Cerebellar nuclear complex (tissue), 1 donor: Measurements from ENCODE around the gene WBP1.
A peak's percentile ranks its signal among the peaks of the same experiment; 100 is the strongest.

ENCODE experiments used
- DNase-seq, 2 experiments: peaks; one replicate each; lab custom pipeline; 2025; lab: John Stamatoyannopoulos, UW

The WBP1 gene

GRCh38 chr2:74502720-74503505, 44.7 kb downstream of the WBP1 start:
- DNase-seq: no peak

DNA sequence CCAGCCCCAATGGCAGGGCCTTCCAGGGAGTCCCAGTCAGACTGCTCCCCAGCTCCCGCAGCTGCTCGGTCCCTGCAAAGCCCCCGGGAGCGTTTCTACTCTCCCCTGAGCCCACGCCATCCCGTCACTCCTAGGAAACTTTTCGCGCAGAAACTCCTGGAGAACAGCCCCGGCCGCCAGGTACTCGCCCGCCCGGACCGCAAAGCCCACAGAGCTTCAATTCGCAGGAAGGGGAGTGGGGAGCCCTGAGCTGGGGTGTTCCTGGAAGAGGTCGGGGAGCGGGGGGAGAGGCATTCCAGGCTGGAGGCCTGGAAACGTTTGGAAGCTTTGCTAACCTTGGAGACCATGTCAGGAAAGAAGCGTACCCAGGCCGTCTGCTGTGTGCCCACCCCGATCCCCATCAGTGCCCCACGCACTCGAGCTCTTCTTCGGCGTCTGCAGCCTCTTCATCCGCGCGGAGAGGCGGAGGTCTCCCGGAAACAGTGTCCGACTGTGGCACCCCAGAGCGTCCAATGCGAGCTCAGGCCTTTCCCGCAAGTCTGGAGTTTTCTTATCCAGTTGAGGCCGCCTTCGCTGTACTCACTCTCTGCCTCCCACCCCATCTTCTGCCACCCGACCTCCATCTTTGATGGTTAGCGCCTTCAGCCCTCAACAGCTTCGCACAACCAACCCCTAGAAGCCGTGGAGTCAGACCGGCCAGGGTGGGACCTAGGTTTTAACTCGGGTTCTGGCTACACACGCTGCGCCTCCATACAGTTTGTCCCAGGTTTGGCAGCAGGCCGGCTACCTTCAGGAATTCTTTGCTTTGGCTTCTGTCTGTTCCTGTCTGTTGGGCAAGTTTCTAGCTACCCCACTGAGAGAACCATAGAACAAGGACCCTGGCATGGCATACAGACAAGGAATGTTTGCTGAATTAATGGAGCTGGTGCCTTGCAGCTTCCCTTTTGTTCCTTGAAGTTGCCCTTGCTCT, 45.6 kb downstream of the WBP1 start:
- DNase-seq: no peak

- DNase-seq: no peak
Measured at GRCh38 chr2:74504591-74504990, 46.4 kb downstream of the WBP1 start.

DNA sequence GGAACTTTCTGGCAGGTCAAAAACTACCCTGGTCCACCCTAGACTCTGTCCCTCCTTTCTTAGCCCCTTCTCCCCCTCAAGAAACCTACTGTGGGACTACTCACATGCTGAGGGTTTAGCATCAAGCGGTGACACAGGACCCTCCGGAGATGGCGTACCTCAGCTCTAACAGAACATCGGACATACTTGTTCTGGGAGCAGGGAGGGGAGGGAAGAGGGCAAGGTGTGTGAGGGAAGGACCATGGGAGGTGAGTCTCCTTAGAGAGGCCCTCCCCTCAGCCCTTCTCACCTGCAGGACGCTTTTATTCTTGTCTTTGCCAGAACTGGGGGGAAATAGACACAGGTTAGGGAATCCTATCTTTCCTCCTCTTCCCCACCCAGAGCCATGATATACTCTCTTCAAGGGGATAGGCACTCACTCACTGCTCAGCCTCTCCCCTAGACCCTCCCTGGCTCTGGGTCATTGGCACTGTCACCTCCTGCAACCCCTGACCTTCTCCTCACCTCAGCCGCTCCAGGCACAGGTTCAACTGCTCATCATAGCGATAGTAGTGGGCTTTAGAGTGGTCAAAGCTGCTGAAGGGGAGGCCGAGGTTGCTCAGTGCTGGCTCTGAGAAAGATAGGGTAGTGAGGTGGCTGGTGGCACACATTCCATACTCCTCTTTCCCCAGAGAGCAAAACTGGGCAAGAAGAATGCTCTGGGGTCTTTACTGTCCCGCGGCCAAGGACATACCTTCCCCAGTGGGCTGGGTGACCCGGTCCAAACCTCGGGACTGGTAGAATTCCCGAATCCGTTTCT, 47.4 kb downstream of the WBP1 start:
- DNase-seq: no peak

DNA sequence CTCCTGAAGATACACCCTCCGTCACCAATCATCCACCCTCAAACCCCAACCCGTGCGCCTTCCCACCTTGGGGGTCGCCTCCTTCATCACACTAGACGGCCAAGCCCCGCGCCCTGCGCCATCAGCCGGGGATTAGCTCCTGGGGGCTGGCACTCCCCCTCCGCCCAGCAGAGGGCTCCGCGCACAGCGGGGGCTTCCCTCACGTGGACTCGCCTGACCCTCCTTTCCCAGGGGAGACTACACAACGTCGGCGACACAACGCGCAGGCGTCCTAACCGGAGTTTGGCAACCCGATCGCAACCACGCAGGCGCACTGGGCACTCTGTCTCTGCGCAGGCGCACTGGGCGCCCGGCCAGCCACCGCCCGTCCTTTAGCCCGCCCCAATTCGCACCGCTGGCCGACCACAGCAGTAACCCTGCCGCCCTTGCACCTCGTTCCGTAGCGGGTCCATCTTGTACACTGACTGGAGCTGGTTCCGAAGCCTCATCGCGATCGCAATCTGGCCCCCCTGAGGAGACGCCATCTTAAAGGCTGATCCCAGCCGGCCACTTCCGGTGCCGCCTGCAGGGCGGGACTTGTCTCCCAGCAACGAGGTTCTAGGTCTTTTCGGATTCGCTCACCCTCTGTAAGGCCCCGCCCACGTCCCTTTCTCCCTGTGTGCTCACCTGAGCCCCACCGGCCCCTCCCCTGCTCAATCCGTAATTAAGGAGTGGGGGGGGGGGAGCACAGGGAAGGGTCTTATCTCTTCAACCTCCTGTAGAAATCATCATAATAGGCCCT, 49.1 kb downstream of the WBP1 start, which contains the start of gene PCGF1:
PCGF1 (minus strand) TSS at position 551 of the 781 bp plus-strand sequence; CDS start at position 524, 27 bp downstream.
- peak; percentile 82 to 95 for DNase-seq

DNA sequence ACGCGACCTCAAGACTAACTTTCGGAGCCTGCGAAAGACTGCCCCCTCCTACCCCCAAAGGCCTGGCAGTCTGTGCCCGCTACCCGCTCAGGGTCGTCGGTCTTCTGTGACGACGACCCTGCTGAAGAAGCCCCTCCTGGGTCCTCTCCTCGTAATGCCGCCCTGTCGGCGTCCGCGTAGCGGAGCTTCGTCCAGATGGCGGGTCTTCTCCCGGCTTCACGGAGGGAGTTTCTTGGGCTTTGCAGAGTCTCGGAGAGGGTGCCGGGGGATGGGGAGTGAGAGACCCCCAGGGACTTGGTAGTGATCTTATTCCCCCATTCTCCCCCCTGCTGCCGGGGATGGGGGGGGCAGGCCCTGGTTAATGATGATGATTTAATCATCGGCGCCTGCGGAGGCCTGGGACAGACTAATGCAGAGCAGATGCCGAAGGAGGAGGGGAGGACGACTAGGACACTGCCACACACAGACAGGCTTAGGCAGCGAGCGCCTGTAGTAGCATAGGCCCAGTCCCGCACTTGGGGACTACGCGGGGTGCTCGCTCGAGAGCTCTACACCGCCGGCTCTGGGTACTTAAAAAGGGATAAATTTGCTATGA, 49.8 kb downstream of the WBP1 start:
- DNase-seq: no peak

GRCh38 chr2:74510272-74510671, 52.0 kb downstream of the WBP1 start:
- DNase-seq: no peak
